Esophagus squamous epithelium (tissue), 4 donors: Measurements from ENCODE around the gene GABBR2.

Experiments used
- CTCF ChIP-seq, 6 experiments: fragments of 450-650 bp in 4 of 6; fragments of 200-600 bp in 2 of 6; sonication (generic) in 2 of 6; IDR thresholded peaks; one replicate each; pipeline ENCODE4 v1.5.1; 2016 to 2019; ENCODE audit warnings: antibody characterized with exemption in 6 of 6, mild to moderate bottlenecking in 4 of 6, moderate library complexity in 4 of 6
- POLR2A ChIP-seq, 4 donors: fragments of 450-650 bp; IDR thresholded peaks; one replicate each; pipeline ENCODE4 v1.6.1; 2017; ENCODE audit warnings: antibody characterized with exemption in 4 of 4, mild to moderate bottlenecking in 4 of 4, moderate library complexity in 3 of 4

- TF ChIP-seq CTCF (IDR thresholded peaks at IDR 0.05) (no peak), POLR2A (IDR thresholded peaks at IDR 0.05) (no peak)
Observed at GRCh38 chr9:98412101-98412842, 296.5 kb downstream of the GABBR2 start.
